GM12875 (cell line): ENCODE measurements around the gene ADGRF5.
"Not testable (repeated sequence)": the region's sequence is repeated elsewhere in the genome, so short reads cannot be mapped to it uniquely, and the experiment has no call there.

ENCODE experiments used
- H3K4me3 ChIP-seq: one replicate; pipeline ENCODE4 v1.5.1; 2011; ENCODE audit warnings: low read depth, low read length, control low read depth
- TF ChIP-seq, protein P1 (sequence below): IDR thresholded peaks from 2 replicates; pipeline ENCODE4 v1.5.1; 2011; ENCODE audit warnings: low read depth, mild to moderate bottlenecking, control low read depth, inconsistent platforms, low read length, moderate library complexity, borderline replicate concordance; ENCODE audit not compliant: insufficient read depth

The ADGRF5 gene

GRCh38 chr6:46876126-46876525, 45.6 kb downstream of the ADGRF5 start:
- H3K4me3 ChIP-seq: no peak overlapping the region
- TF ChIP-seq, protein P1, sequence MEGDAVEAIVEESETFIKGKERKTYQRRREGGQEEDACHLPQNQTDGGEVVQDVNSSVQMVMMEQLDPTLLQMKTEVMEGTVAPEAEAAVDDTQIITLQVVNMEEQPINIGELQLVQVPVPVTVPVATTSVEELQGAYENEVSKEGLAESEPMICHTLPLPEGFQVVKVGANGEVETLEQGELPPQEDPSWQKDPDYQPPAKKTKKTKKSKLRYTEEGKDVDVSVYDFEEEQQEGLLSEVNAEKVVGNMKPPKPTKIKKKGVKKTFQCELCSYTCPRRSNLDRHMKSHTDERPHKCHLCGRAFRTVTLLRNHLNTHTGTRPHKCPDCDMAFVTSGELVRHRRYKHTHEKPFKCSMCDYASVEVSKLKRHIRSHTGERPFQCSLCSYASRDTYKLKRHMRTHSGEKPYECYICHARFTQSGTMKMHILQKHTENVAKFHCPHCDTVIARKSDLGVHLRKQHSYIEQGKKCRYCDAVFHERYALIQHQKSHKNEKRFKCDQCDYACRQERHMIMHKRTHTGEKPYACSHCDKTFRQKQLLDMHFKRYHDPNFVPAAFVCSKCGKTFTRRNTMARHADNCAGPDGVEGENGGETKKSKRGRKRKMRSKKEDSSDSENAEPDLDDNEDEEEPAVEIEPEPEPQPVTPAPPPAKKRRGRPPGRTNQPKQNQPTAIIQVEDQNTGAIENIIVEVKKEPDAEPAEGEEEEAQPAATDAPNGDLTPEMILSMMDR: no peak

DNA sequence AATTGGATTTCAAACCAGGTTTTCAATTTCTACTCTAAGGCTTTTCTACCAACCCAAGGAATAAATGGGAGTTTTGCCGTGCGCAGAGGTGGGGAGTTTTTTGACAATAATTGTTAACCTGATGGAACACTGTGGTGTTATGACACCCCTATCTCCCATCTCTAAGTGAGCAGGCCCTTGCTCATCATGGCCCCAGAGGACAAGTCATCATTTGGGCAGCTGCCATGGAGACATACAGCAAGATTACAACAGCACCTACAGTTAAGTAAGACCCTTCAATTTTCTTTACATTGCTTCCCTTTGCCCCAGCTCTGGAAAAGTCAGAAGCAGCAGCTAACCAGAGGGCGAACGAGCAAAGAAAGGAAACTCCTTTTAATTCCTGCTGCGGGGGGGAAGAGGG, 54.3 kb downstream of the ADGRF5 start:
- TF ChIP-seq, protein P1: no peak
- no peak overlapping the region for H3K4me3 ChIP-seq

DNA sequence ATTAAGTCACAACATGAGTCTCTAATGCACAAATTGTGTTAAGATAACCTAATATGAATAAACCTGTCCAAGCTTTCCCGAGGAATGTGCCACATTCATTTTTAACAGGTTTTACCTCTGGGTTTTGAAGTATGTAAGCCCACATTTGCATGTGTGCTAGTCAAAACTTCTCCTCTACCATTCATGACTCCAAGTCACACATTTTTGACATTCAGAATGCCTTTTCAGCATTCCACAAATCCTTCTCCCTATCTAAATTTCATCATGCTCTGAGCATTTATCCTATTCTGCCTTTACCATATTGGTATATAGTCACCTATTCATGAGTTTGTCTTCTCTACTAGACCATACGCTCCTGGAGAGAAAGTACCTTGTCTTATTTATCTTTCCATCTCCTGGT, 56.5 kb downstream of the ADGRF5 start:
- TF ChIP-seq, protein P1: no peak
- no peak overlapping the region for H3K4me3 ChIP-seq

- TF ChIP-seq, protein P1: no peak
Observed at GRCh38 chr6:46863791-46864190, 57.9 kb downstream of the ADGRF5 start.

DNA sequence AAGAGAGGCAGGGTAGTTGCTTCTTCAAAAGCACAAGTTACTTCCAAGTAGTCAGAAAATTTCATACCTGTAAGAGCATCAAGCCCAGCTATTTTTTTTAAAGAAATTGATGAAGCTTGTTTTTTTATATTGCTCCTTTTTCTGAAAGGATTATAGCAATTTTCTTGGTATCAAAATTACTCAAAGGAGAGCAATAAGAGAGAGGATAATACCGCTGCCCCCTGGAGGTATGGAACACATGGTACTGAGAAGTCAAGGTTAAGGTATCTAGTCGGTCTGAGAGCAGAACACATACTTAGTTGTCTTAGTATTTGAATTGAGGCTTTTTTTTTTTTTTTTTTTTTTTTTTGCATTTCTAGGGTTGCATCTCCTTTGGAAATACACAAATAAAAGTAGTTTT, 59.4 kb downstream of the ADGRF5 start:
- H3K4me3 ChIP-seq: no peak overlapping the region
- TF ChIP-seq, protein P1: no peak

More at GRCh38 chr6:46863791-46864190, 57.9 kb downstream of the ADGRF5 start:
- H3K4me3 ChIP-seq: no peak overlapping the region

GRCh38 chr6:46855966-46856365, 65.8 kb downstream of the ADGRF5 start:
- H3K4me3 ChIP-seq: not testable (repeated sequence)
- TF ChIP-seq, protein P1: peak; percentile 60; the same call in 1 of the 2 replicates

- H3K4me3 ChIP-seq: not testable (repeated sequence)
Observed at GRCh38 chr6:46851576-46851975, 70.2 kb downstream of the ADGRF5 start.

GRCh38 chr6:46850792-46851191, 70.9 kb downstream of the ADGRF5 start:
- H3K4me3 ChIP-seq: no peak overlapping the region
- TF ChIP-seq, protein P1: no peak
